Activated T-cell treated with anti-CD3 and anti-CD28 coated beads, Interleukin-2, amount 50 U/mL, for 24 hours (primary cell): ENCODE results near the gene SCAMP2.
A peak's percentile ranks its signal among the peaks of the same experiment; 100 is the strongest.
"Not testable (repeated sequence)": the region's sequence is repeated elsewhere in the genome, so short reads cannot be mapped to it uniquely, and the experiment has no call there.

Experiments used
- DNase-seq: peaks from one replicate; pipeline ENCODE4 v3.0.0-alpha.2; 2020
- H3K27ac Mint-ChIP-seq: 2 replicates; pipeline ENCODE4 v1.8.0; 2020; ENCODE audit warnings: mild to moderate bottlenecking, mixed read lengths
- H3K27me3 Mint-ChIP-seq: 2 replicates; pipeline ENCODE4 v1.8.0; 2020; ENCODE audit warnings: mixed read lengths
- H3K36me3 Mint-ChIP-seq: 2 replicates; pipeline ENCODE4 v1.8.0; 2020; ENCODE audit warnings: low read depth, mixed read lengths
- H3K4me1 Mint-ChIP-seq: 2 replicates; pipeline ENCODE4 v1.8.0; 2020; ENCODE audit warnings: low read depth, mixed read lengths
- H3K4me3 Mint-ChIP-seq: 2 replicates; pipeline ENCODE4 v1.8.0; 2020; ENCODE audit warnings: mild to moderate bottlenecking, moderate library complexity, mixed read lengths
- H3K9me3 Mint-ChIP-seq: 2 replicates; pipeline ENCODE4 v1.8.0; 2020; ENCODE audit warnings: mixed read lengths

Gene SCAMP2

GRCh38 chr15:74873036-74873755 lies at the start of gene SCAMP2:
Gene SCAMP2, minus strand, starts transcription at chr15:74873365. Its CDS starts 110 bp downstream, at chr15:74873255.
- H3K4me1 Mint-ChIP-seq = peaks cover 50% of the 10 kb centered on the region
- H3K27ac Mint-ChIP-seq = peak within 1 kb of the TSS; percentile 91
- H3K27me3 Mint-ChIP-seq = no peaks in the 10 kb centered on the region

GRCh38 chr15:74920456-74920855 lies 47.3 kb upstream of the SCAMP2 start:
- Mint-ChIP-seq H3K4me3 (no peak overlapping the region), H3K4me1 (peaks cover 5% of the 10 kb centered on the region), H3K9me3 (no peaks in the 10 kb centered on the region), H3K27me3 (no peaks in the 10 kb centered on the region), H3K27ac (no peak overlapping the region), H3K36me3 (peaks cover 89% of the 10 kb centered on the region)
- no peak for DNase-seq

More at GRCh38 chr15:74873036-74873755, at the start of gene SCAMP2:
- Mint-ChIP-seq H3K4me3 (peak within 1 kb of the TSS; percentile 93), H3K9me3 (no peaks in the 10 kb centered on the region), H3K36me3 (peaks cover 29% of the 10 kb centered on the region)
- DNase-seq = peak; percentile 95

GRCh38 chr15:74917676-74918075 lies 44.5 kb upstream of the SCAMP2 start:
- H3K4me3 Mint-ChIP-seq = no peak overlapping the region

GRCh38 chr15:74913799-74914198 lies 40.6 kb upstream of the SCAMP2 start:
- not testable (repeated sequence) for H3K27me3 Mint-ChIP-seq, DNase-seq, H3K4me1 Mint-ChIP-seq, H3K9me3 Mint-ChIP-seq, H3K27ac Mint-ChIP-seq, H3K4me3 Mint-ChIP-seq
- H3K36me3 Mint-ChIP-seq = peaks cover 84% of the 10 kb centered on the region

More at GRCh38 chr15:74917676-74918075, 44.5 kb upstream of the SCAMP2 start:
- Mint-ChIP-seq H3K36me3 (peaks cover 90% of the 10 kb centered on the region), H3K27me3 (no peaks in the 10 kb centered on the region), H3K4me1 (no peaks in the 10 kb centered on the region), H3K9me3 (no peaks in the 10 kb centered on the region), H3K27ac (no peak overlapping the region)
- DNase-seq = no peak

- H3K36me3 Mint-ChIP-seq = peaks cover 83% of the 10 kb centered on the region
- H3K4me3 Mint-ChIP-seq = no peak overlapping the region
- no peaks in the 10 kb centered on the region for H3K27me3 Mint-ChIP-seq
- no peaks in the 10 kb centered on the region for H3K9me3 Mint-ChIP-seq
- no peak overlapping the region for H3K27ac Mint-ChIP-seq
- no peak for DNase-seq
- no peaks in the 10 kb centered on the region for H3K4me1 Mint-ChIP-seq
These were observed 39.9 kb upstream of the SCAMP2 start for GRCh38 chr15:74913041-74913440.

- no peaks in the 10 kb centered on the region for H3K9me3 Mint-ChIP-seq
- no peaks in the 10 kb centered on the region for H3K27me3 Mint-ChIP-seq
- no peak for DNase-seq
- H3K4me1 Mint-ChIP-seq = peaks cover 34% of the 10 kb centered on the region
- H3K27ac Mint-ChIP-seq = no peak overlapping the region
- peaks cover 81% of the 10 kb centered on the region for H3K36me3 Mint-ChIP-seq
- H3K4me3 Mint-ChIP-seq = no peak overlapping the region
These were observed 35.5 kb upstream of the SCAMP2 start for GRCh38 chr15:74908635-74909034.

- DNase-seq = no peak
- H3K27ac Mint-ChIP-seq = peak overlapping the region; percentile 95
- H3K9me3 Mint-ChIP-seq = no peaks in the 10 kb centered on the region
- peaks cover 81% of the 10 kb centered on the region for H3K36me3 Mint-ChIP-seq
- H3K4me1 Mint-ChIP-seq = peaks cover 35% of the 10 kb centered on the region
- H3K4me3 Mint-ChIP-seq = peak overlapping the region; percentile 89
- no peaks in the 10 kb centered on the region for H3K27me3 Mint-ChIP-seq
These were observed 34.2 kb upstream of the SCAMP2 start for GRCh38 chr15:74907163-74907870.

GRCh38 chr15:74906450-74907162 lies 33.4 kb upstream of the SCAMP2 start, which contains the start of gene FAM219B:
Gene FAM219B, minus strand, starts transcription at chr15:74906851. Its CDS starts 51 bp downstream, at chr15:74906800.
- Mint-ChIP-seq H3K4me1 (peaks cover 41% of the 10 kb centered on the region), H3K36me3 (peaks cover 83% of the 10 kb centered on the region), H3K4me3 (peak within 1 kb of the TSS; percentile 89), H3K27me3 (no peaks in the 10 kb centered on the region), H3K9me3 (no peaks in the 10 kb centered on the region), H3K27ac (peak within 1 kb of the TSS; percentile 95)
- DNase-seq = peak; percentile 87

GRCh38 chr15:74906067-74906449 lies 32.9 kb upstream of the SCAMP2 start:
- no peaks in the 10 kb centered on the region for H3K27me3 Mint-ChIP-seq
- peaks cover 83% of the 10 kb centered on the region for H3K36me3 Mint-ChIP-seq
- peak overlapping the region; percentile 90 for H3K27ac Mint-ChIP-seq
- H3K4me1 Mint-ChIP-seq = peaks cover 42% of the 10 kb centered on the region
- H3K9me3 Mint-ChIP-seq = no peaks in the 10 kb centered on the region
- DNase-seq = no peak
- peak overlapping the region; percentile 89 for H3K4me3 Mint-ChIP-seq

GRCh38 chr15:74904190-74904805 lies 31.1 kb upstream of the SCAMP2 start:
- H3K4me3 Mint-ChIP-seq = peak overlapping the region; percentile 89
- H3K4me1 Mint-ChIP-seq = peaks cover 47% of the 10 kb centered on the region
- H3K9me3 Mint-ChIP-seq = no peaks in the 10 kb centered on the region
- H3K27me3 Mint-ChIP-seq = no peaks in the 10 kb centered on the region
- H3K27ac Mint-ChIP-seq = peak overlapping the region; percentile 90
- DNase-seq = no peak
- peaks cover 85% of the 10 kb centered on the region for H3K36me3 Mint-ChIP-seq

GRCh38 chr15:74903676-74904075 lies 30.5 kb upstream of the SCAMP2 start:
- DNase-seq = no peak
- Mint-ChIP-seq H3K4me1 (peaks cover 47% of the 10 kb centered on the region), H3K27me3 (no peaks in the 10 kb centered on the region), H3K27ac (peak overlapping the region; percentile 70), H3K36me3 (peaks cover 86% of the 10 kb centered on the region), H3K4me3 (no peak overlapping the region), H3K9me3 (no peaks in the 10 kb centered on the region)

- peak overlapping the region; percentile 15 for H3K27ac Mint-ChIP-seq
- H3K36me3 Mint-ChIP-seq = peaks cover 89% of the 10 kb centered on the region
- no peaks in the 10 kb centered on the region for H3K27me3 Mint-ChIP-seq
- no peak for DNase-seq
- H3K4me1 Mint-ChIP-seq = peaks cover 43% of the 10 kb centered on the region
- no peak overlapping the region for H3K4me3 Mint-ChIP-seq
- H3K9me3 Mint-ChIP-seq = no peaks in the 10 kb centered on the region
These were observed 29.3 kb upstream of the SCAMP2 start for GRCh38 chr15:74902295-74903075.

- Mint-ChIP-seq H3K9me3 (no peaks in the 10 kb centered on the region), H3K4me1 (peaks cover 35% of the 10 kb centered on the region), H3K27me3 (no peaks in the 10 kb centered on the region), H3K36me3 (peaks cover 89% of the 10 kb centered on the region), H3K4me3 (no peak overlapping the region), H3K27ac (peak overlapping the region; percentile 15)
- DNase-seq = peak; percentile 71
These were observed 28.5 kb upstream of the SCAMP2 start for GRCh38 chr15:74901612-74902063.
